Hepatocyte (in vitro differentiated cells): ENCODE data around the gene TMEM240. TPM values are rescaled to one million over a fixed set of nuclear protein-coding genes. Genes with fewer than 3 reads are reported as not detected.

Experiments
- DNase-seq: peaks from one replicate; pipeline ENCODE4 v3.0.0-alpha.2; 2016; ENCODE audit warnings: low spot score
- H2AFZ ChIP-seq: fragments of 200-600 bp; sonication (generic); 2 replicates; pipeline ENCODE4 v1.6.0; 2016; ENCODE audit warnings: antibody characterized with exemption, mild to moderate bottlenecking
- H3K27ac ChIP-seq: fragments of 200-600 bp; sonication (generic); 2 replicates; pipeline ENCODE4 v1.5.1; 2016; ENCODE audit warnings: mild to moderate bottlenecking
- H3K27me3 ChIP-seq: fragments of 200-600 bp; sonication (generic); 2 replicates; pipeline ENCODE4 v1.6.1; 2016
- H3K36me3 ChIP-seq: fragments of 200-600 bp; sonication (generic); replicated peaks from 2 replicates; pipeline ENCODE4 v1.5.1; 2016; ENCODE audit warnings: low read depth; ENCODE audit not compliant: insufficient read depth
- H3K4me1 ChIP-seq: fragments of 200-600 bp; sonication (generic); 2 replicates; pipeline ENCODE4 v1.5.1; 2016; ENCODE audit warnings: mild to moderate bottlenecking, moderate library complexity; ENCODE audit not compliant: insufficient read depth
- H3K4me2 ChIP-seq: fragments of 200-600 bp; sonication (generic); 2 replicates; pipeline ENCODE4 v1.6.0; 2016
- H3K4me3 ChIP-seq: fragments of 200-600 bp; sonication (generic); 2 replicates; pipeline ENCODE4 v1.5.1; 2016; ENCODE audit warnings: mild to moderate bottlenecking
- H3K79me2 ChIP-seq: fragments of 200-600 bp; sonication (generic); 2 replicates; pipeline ENCODE4 v1.6.0; 2017; ENCODE audit warnings: mild to moderate bottlenecking
- H3K9me2 ChIP-seq: fragments of 200-600 bp; sonication (generic); replicated peaks from 2 replicates; pipeline ENCODE4 v1.6.0; 2017; ENCODE audit warnings: mild to moderate bottlenecking; ENCODE audit not compliant: insufficient read depth
- H3K9me3 ChIP-seq: fragments of 200-600 bp; sonication (generic); 2 replicates; pipeline ENCODE4 v1.5.1; 2016; ENCODE audit warnings: low read depth, mild to moderate bottlenecking
- H4K20me1 ChIP-seq: fragments of 200-600 bp; sonication (generic); 2 replicates; pipeline ENCODE4 v1.6.0; 2016; ENCODE audit warnings: mild to moderate bottlenecking; ENCODE audit not compliant: insufficient read depth, poor library complexity, severe bottlenecking
- EZH2 ChIP-seq: fragments of 200-600 bp; sonication (generic); IDR thresholded peaks from 2 replicates; pipeline ENCODE4 v1.6.1; 2016; ENCODE audit warnings: antibody characterized with exemption, mild to moderate bottlenecking, borderline replicate concordance
- EZH2phosphoT487 ChIP-seq: fragments of 200-600 bp; sonication (generic); IDR thresholded peaks from one replicate; pipeline ENCODE4 v1.6.1; 2018; ENCODE audit warnings: antibody characterized with exemption, mild to moderate bottlenecking, low read depth, moderate library complexity; ENCODE audit not compliant: unreplicated experiment, severe bottlenecking
- WGBS: methylation state at CpG from one replicate; pipeline ENCODE4 v1.1.6; 2016; ENCODE audit warnings: low lambda C conversion rate; ENCODE audit errors: missing lambda C conversion rate; 5-methylcytosine and 5-hydroxymethylcytosine counted together
- polyA plus RNA-seq: library from polyadenylated mRNA; unstranded; fragments of >200 nt; fragmentation: Nextera tagmentation; extraction: Ambion mirVana; gene quantifications from 2 replicates; pipeline ENCODE4 v1.2.1, GENCODE V29; 2016
- total RNA-seq: library from RNA; depleted of rRNA; stranded (reverse); fragments of >200 nt; gene quantifications from 2 replicates; pipeline ENCODE4 v1.2.3, GENCODE V29; 2014
- TF ChIP-seq, protein P1 (sequence below): fragments of 200-600 bp; sonication (generic); IDR thresholded peaks from 2 replicates; pipeline ENCODE4 v1.5.1; 2016; ENCODE audit warnings: antibody characterized with exemption, mild to moderate bottlenecking; ENCODE audit not compliant: poor library complexity

The TMEM240 gene
- total RNA-seq (4.3 and 6.2 TPM in 2 replicates), polyA plus RNA-seq (2.1 and 2.6 TPM in 2 replicates)

DNA sequence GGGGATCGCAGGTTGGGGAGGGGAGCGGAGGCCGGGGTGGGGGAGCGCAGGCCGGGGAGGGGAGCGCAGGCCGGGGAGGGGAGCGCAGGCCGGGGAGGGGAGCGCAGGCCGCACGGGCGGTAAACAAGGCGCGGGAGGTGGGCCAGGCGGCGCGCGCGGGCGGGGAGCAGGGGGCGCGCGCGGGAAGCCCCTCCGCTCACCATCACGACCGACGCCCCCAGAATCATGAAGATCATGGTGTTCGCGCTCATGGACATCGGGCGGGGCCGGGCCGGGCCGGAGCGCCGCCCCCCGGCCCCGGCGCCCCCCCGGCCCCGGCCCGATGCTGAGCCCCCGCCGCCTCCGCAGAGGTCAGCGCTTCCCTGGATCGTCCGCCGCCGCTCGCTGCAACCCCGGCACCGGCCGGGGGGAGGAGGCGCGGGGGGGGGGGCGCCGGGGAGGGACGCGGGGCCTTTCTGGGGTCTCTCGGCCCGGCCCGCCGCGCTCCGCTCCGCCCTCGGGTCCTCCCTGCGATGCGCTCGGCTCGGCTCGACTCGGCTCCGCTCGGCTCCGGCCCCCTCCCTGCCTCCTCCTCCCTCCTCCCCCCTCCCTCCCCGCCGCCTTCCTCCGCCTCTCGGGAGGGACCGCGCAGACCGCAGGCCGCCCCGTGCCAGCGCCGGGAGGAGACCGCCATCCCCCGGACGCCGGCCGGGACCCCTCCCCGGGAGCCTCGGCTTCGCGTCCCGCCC, at the start of gene TMEM240:
TSS of gene TMEM240 (minus strand) at position 535 of the 728 bp plus-strand sequence. CDS start at position 257, 278 bp downstream.
- Histone ChIP-seq H3K79me2 (no peaks in the 10 kb centered on the region), H3K9me3 (no peaks in the 10 kb centered on the region), H3K36me3 (no peaks in the 10 kb centered on the region), H3K4me1 (peaks cover 12% of the 10 kb centered on the region), H3K27ac (peak within 1 kb of the TSS; percentile 37), H2AFZ (no peak within 1 kb of the TSS), H4K20me1 (peaks cover 8% of the 10 kb centered on the region), H3K4me2 (peak within 1 kb of the TSS; percentile 88), H3K4me3 (peak within 1 kb of the TSS; percentile 49), H3K9me2 (no peaks in the 10 kb centered on the region), H3K27me3 (no peaks in the 10 kb centered on the region)
- TF ChIP-seq EZH2phosphoT487 = no peak
- 33% methylated on average over 1 of the region's 100 CpGs for WGBS
- DNase-seq = peak; percentile 89

DNA sequence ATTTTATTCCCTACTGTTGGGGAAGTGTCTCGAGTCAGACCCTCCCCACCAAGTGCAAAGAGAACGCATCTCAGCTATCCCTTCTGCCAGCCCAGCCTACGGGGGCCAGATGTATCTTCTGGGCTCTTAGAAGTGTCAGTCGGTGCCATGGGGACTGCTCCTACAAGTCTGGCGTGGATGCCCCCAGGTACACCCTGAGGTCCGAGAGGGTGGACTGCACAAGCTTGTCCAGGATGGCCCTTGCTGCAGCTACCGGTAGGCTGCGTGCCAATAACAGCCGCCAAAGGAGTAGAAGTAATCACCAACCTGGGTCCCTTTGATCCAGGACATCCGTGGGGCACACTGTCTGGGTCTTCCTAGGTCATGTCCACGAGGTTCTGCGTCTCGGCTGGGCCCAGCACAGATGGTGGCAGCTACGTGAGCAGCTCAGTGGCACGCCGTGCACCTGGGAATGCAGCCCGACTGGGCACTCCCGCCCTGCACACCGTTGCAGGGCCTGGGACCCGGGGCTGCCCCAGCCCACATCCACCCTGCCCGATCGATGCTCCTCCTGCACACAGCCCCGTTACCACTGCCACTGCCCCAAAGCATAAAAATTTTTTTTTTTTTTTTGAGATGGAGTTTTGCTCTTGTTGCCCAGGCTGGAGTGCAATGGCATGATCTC, 43.1 kb upstream of the TMEM240 start:
- Histone ChIP-seq H3K9me3 (no peaks in the 10 kb centered on the region), H3K9me2 (no peaks in the 10 kb centered on the region)

GRCh38 chr1:1582585-1583346, 42.3 kb upstream of the TMEM240 start:
- Histone ChIP-seq H3K79me2 (no peaks in the 10 kb centered on the region), H3K27ac (no peak overlapping the region), H3K36me3 (no peaks in the 10 kb centered on the region), H3K4me3 (no peak overlapping the region), H3K9me3 (no peaks in the 10 kb centered on the region), H4K20me1 (no peaks in the 10 kb centered on the region), H3K9me2 (no peaks in the 10 kb centered on the region), H3K4me2 (no peak overlapping the region), H3K4me1 (no peaks in the 10 kb centered on the region), H2AFZ (no peak overlapping the region), H3K27me3 (peaks cover 13% of the 10 kb centered on the region)
- WGBS = 73% methylated on average over 9 of the region's 9 CpGs
- TF ChIP-seq EZH2phosphoT487 (no peak), EZH2 (no peak)
- TF ChIP-seq, protein P1, sequence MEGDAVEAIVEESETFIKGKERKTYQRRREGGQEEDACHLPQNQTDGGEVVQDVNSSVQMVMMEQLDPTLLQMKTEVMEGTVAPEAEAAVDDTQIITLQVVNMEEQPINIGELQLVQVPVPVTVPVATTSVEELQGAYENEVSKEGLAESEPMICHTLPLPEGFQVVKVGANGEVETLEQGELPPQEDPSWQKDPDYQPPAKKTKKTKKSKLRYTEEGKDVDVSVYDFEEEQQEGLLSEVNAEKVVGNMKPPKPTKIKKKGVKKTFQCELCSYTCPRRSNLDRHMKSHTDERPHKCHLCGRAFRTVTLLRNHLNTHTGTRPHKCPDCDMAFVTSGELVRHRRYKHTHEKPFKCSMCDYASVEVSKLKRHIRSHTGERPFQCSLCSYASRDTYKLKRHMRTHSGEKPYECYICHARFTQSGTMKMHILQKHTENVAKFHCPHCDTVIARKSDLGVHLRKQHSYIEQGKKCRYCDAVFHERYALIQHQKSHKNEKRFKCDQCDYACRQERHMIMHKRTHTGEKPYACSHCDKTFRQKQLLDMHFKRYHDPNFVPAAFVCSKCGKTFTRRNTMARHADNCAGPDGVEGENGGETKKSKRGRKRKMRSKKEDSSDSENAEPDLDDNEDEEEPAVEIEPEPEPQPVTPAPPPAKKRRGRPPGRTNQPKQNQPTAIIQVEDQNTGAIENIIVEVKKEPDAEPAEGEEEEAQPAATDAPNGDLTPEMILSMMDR = no peak
- no peak for DNase-seq

More for the DNA sequence above, 43.1 kb upstream of the TMEM240 start:
- Histone ChIP-seq H3K4me2 (no peak overlapping the region), H3K36me3 (no peaks in the 10 kb centered on the region), H4K20me1 (no peaks in the 10 kb centered on the region), H3K4me3 (no peak overlapping the region), H2AFZ (no peak overlapping the region), H3K79me2 (no peaks in the 10 kb centered on the region), H3K27me3 (peaks cover 13% of the 10 kb centered on the region), H3K27ac (no peak overlapping the region), H3K4me1 (no peaks in the 10 kb centered on the region)
- TF ChIP-seq, protein P1 = no peak
- no peak for TF ChIP-seq EZH2
- no peak for TF ChIP-seq EZH2phosphoT487
- DNase-seq = no peak
- 85% methylated on average over 23 of the region's 23 CpGs for WGBS
